ENCODE results near the gene SPATA31D3. TPM values are rescaled to one million over a fixed set of nuclear protein-coding genes. Genes with fewer than 3 reads are reported as not detected.

The SPATA31D3 gene
- total RNA-seq, 1 donor: not detected

- H3K4me3 ChIP-seq (ENCODE audit: insufficient read depth, low read length): no peak overlapping the region
- TF ChIP-seq CTCF (IDR thresholded peaks at IDR 0.05; ENCODE audit: extremely low read depth, low read depth, low read length): no peak
- DNase-seq (ENCODE audit: insufficient read length, low spot score, missing footprints): no peak
- H3K9me3 ChIP-seq (ENCODE audit: low read depth, low read length): no peaks in the 10 kb centered on the region
- H4K20me1 ChIP-seq (ENCODE audit: insufficient read depth, low read length): no peaks in the 10 kb centered on the region
- H3K4me2 ChIP-seq (ENCODE audit: insufficient read depth, low read length): no peak overlapping the region
- no peaks in the 10 kb centered on the region for H3K36me3 ChIP-seq (ENCODE audit: insufficient read depth, low read length)
- H3K4me1 ChIP-seq (ENCODE audit: insufficient read depth, low read length): no peaks in the 10 kb centered on the region
- H3K27me3 ChIP-seq (ENCODE audit: insufficient read depth, low read length): no peaks in the 10 kb centered on the region
- H3K27ac ChIP-seq (ENCODE audit: low read depth, low read length): no peak overlapping the region
- H2AFZ ChIP-seq (ENCODE audit: low read length): no peak overlapping the region
- H3K79me2 ChIP-seq (ENCODE audit: insufficient read depth, low read length): no peaks in the 10 kb centered on the region
These were observed 26.7 kb downstream of the SPATA31D3 start for GRCh38 chr9:81969971-81970370.

- H3K4me3 ChIP-seq (ENCODE audit: insufficient read depth, low read length): no peak overlapping the region
These were observed 28.4 kb downstream of the SPATA31D3 start for GRCh38 chr9:81971727-81972126.

GRCh38 chr9:81974764-81975163, 31.5 kb downstream of the SPATA31D3 start:
- Histone ChIP-seq H3K4me3 (ENCODE audit: insufficient read depth, low read length) (no peak overlapping the region), H2AFZ (ENCODE audit: low read length) (no peak overlapping the region), H3K36me3 (ENCODE audit: insufficient read depth, low read length) (no peaks in the 10 kb centered on the region), H3K27ac (ENCODE audit: low read depth, low read length) (no peak overlapping the region), H4K20me1 (ENCODE audit: insufficient read depth, low read length) (no peaks in the 10 kb centered on the region), H3K9me3 (ENCODE audit: low read depth, low read length) (no peaks in the 10 kb centered on the region), H3K4me1 (ENCODE audit: insufficient read depth, low read length) (no peaks in the 10 kb centered on the region), H3K79me2 (ENCODE audit: insufficient read depth, low read length) (no peaks in the 10 kb centered on the region), H3K27me3 (ENCODE audit: insufficient read depth, low read length) (no peaks in the 10 kb centered on the region), H3K4me2 (ENCODE audit: insufficient read depth, low read length) (no peak overlapping the region)
- TF ChIP-seq CTCF (IDR thresholded peaks at IDR 0.05; ENCODE audit: extremely low read depth, low read depth, low read length): no peak
- DNase-seq (ENCODE audit: insufficient read length, low spot score, missing footprints): no peak

More at GRCh38 chr9:81971727-81972126, 28.4 kb downstream of the SPATA31D3 start:
- Histone ChIP-seq H4K20me1 (ENCODE audit: insufficient read depth, low read length) (no peaks in the 10 kb centered on the region), H3K79me2 (ENCODE audit: insufficient read depth, low read length) (no peaks in the 10 kb centered on the region), H3K27me3 (ENCODE audit: insufficient read depth, low read length) (no peaks in the 10 kb centered on the region), H3K36me3 (ENCODE audit: insufficient read depth, low read length) (no peaks in the 10 kb centered on the region), H3K27ac (ENCODE audit: low read depth, low read length) (no peak overlapping the region), H2AFZ (ENCODE audit: low read length) (no peak overlapping the region), H3K9me3 (ENCODE audit: low read depth, low read length) (no peaks in the 10 kb centered on the region), H3K4me1 (ENCODE audit: insufficient read depth, low read length) (no peaks in the 10 kb centered on the region), H3K4me2 (ENCODE audit: insufficient read depth, low read length) (no peak overlapping the region)
- TF ChIP-seq CTCF (IDR thresholded peaks at IDR 0.05; ENCODE audit: extremely low read depth, low read depth, low read length): no peak
- no peak for DNase-seq (ENCODE audit: insufficient read length, low spot score, missing footprints)

GRCh38 chr9:81976351-81976750, 33.1 kb downstream of the SPATA31D3 start:
- Histone ChIP-seq H2AFZ (ENCODE audit: low read length) (no peak overlapping the region), H3K27ac (ENCODE audit: low read depth, low read length) (no peak overlapping the region), H3K4me3 (ENCODE audit: insufficient read depth, low read length) (no peak overlapping the region), H3K4me2 (ENCODE audit: insufficient read depth, low read length) (no peak overlapping the region), H4K20me1 (ENCODE audit: insufficient read depth, low read length) (no peaks in the 10 kb centered on the region), H3K79me2 (ENCODE audit: insufficient read depth, low read length) (no peaks in the 10 kb centered on the region), H3K36me3 (ENCODE audit: insufficient read depth, low read length) (no peaks in the 10 kb centered on the region), H3K4me1 (ENCODE audit: insufficient read depth, low read length) (no peaks in the 10 kb centered on the region), H3K27me3 (ENCODE audit: insufficient read depth, low read length) (no peaks in the 10 kb centered on the region), H3K9me3 (ENCODE audit: low read depth, low read length) (no peaks in the 10 kb centered on the region)
- DNase-seq (ENCODE audit: insufficient read length, low spot score, missing footprints): no peak
- TF ChIP-seq CTCF (IDR thresholded peaks at IDR 0.05; ENCODE audit: extremely low read depth, low read depth, low read length): no peak

Data from osteoblast (primary cell).